HS-27A (cell line): ENCODE data around the gene THOC2.
"Not testable (repeated sequence)": the region's sequence is repeated elsewhere in the genome, so short reads cannot be mapped to it uniquely, and the experiment has no call there.

Source experiments
- DNase-seq: peaks from one replicate; pipeline ENCODE4 v3.0.0-alpha.2; 2012; ENCODE audit warnings: low read depth, missing footprints

The THOC2 gene

GRCh38 chrX:123738378-123738940 is 5.6 kb upstream of the THOC2 start:
- DNase-seq = no peak

- no peak for DNase-seq
Measured at GRCh38 chrX:123736333-123736921, 3.6 kb upstream of the THOC2 start.

GRCh38 chrX:123735137-123735536 is 2.3 kb upstream of the THOC2 start:
- DNase-seq = not testable (repeated sequence)

GRCh38 chrX:123734079-123734478 is 1.2 kb upstream of the THOC2 start:
- not testable (repeated sequence) for DNase-seq

- no peak for DNase-seq
Measured at GRCh38 chrX:123731987-123732669, 724 bp downstream of the THOC2 start.

GRCh38 chrX:123731258-123731986 is 1.4 kb downstream of the THOC2 start:
- no peak for DNase-seq

GRCh38 chrX:123728554-123728953 is 4.3 kb downstream of the THOC2 start:
- no peak for DNase-seq

- DNase-seq = no peak
Measured at GRCh38 chrX:123728016-123728415, 4.8 kb downstream of the THOC2 start.

- not testable (repeated sequence) for DNase-seq
Measured at GRCh38 chrX:123722193-123722592, 10.7 kb downstream of the THOC2 start.

- DNase-seq = no peak
Measured at GRCh38 chrX:123720486-123720885, 12.4 kb downstream of the THOC2 start.

- DNase-seq = no peak
Measured at GRCh38 chrX:123713841-123714240, 19.0 kb downstream of the THOC2 start.

GRCh38 chrX:123713434-123713833 is 19.4 kb downstream of the THOC2 start:
- DNase-seq = no peak

- not testable (repeated sequence) for DNase-seq
Measured at GRCh38 chrX:123711201-123711600, 21.7 kb downstream of the THOC2 start.

- DNase-seq = no peak
Measured at GRCh38 chrX:123704781-123705180, 28.1 kb downstream of the THOC2 start.

- DNase-seq = no peak
Measured at GRCh38 chrX:123698979-123699520, 33.8 kb downstream of the THOC2 start.

- no peak for DNase-seq
Measured at GRCh38 chrX:123696334-123696733, 36.5 kb downstream of the THOC2 start.

GRCh38 chrX:123695242-123695641 is 37.6 kb downstream of the THOC2 start:
- DNase-seq = no peak

GRCh38 chrX:123691776-123692175 is 41.1 kb downstream of the THOC2 start:
- DNase-seq = no peak

GRCh38 chrX:123688524-123688923 is 44.3 kb downstream of the THOC2 start:
- no peak for DNase-seq

GRCh38 chrX:123685232-123685631 is 47.6 kb downstream of the THOC2 start:
- DNase-seq = no peak

- DNase-seq = no peak
Measured at GRCh38 chrX:123682186-123682585, 50.7 kb downstream of the THOC2 start.

GRCh38 chrX:123679733-123680460 is 53.0 kb downstream of the THOC2 start:
- DNase-seq = not testable (repeated sequence)
